Measurements from ENCODE around the gene POC1A. TPM values are rescaled to one million over a fixed set of nuclear protein-coding genes. Genes with fewer than 3 reads are reported as not detected.
A peak's percentile ranks its signal among the peaks of the same experiment; 100 is the strongest.

POC1A gene
- total RNA-seq, 1 experiment from 2014 or later: 21.4 TPM

GRCh38 chr3:52085681-52086282 lies 68.4 kb downstream of the POC1A start:
- no peak for DNase-seq (ENCODE audit: low read depth)

- no peak for DNase-seq (ENCODE audit: low read depth)
These were observed 69.1 kb downstream of the POC1A start for GRCh38 chr3:52084954-52085680.

GRCh38 chr3:52084216-52084945 lies 69.8 kb downstream of the POC1A start:
- no peak for DNase-seq (ENCODE audit: low read depth)

- DNase-seq (ENCODE audit: low read depth): no peak
These were observed 70.6 kb downstream of the POC1A start for GRCh38 chr3:52083556-52084087.

- no peak for DNase-seq (ENCODE audit: low read depth)
These were observed 71.3 kb downstream of the POC1A start for GRCh38 chr3:52082951-52083350.

GRCh38 chr3:52080830-52081719 lies 73.1 kb downstream of the POC1A start:
- DNase-seq (ENCODE audit: low read depth): no peak

- no peak for DNase-seq (ENCODE audit: low read depth)
These were observed 74.3 kb downstream of the POC1A start for GRCh38 chr3:52079958-52080357.

GRCh38 chr3:52078781-52079560 lies 75.3 kb downstream of the POC1A start:
- DNase-seq (ENCODE audit: low read depth): no peak

GRCh38 chr3:52077925-52078324 lies 76.3 kb downstream of the POC1A start:
- DNase-seq (ENCODE audit: low read depth): no peak

- DNase-seq (ENCODE audit: low read depth): no peak
These were observed 77.1 kb downstream of the POC1A start for GRCh38 chr3:52076896-52077780.

GRCh38 chr3:52073490-52073889 lies 80.7 kb downstream of the POC1A start:
- no peak for DNase-seq (ENCODE audit: low read depth)

GRCh38 chr3:52072471-52072870 lies 81.8 kb downstream of the POC1A start:
- no peak for DNase-seq (ENCODE audit: low read depth)

- DNase-seq (ENCODE audit: low read depth): no peak
These were observed 82.2 kb downstream of the POC1A start for GRCh38 chr3:52072020-52072419.

- DNase-seq (ENCODE audit: low read depth): peak; percentile 96
These were observed 83.2 kb downstream of the POC1A start for GRCh38 chr3:52070724-52071621.

GRCh38 chr3:52069855-52070254 lies 84.4 kb downstream of the POC1A start:
- peak; percentile 48 for DNase-seq (ENCODE audit: low read depth)

- no peak for DNase-seq (ENCODE audit: low read depth)
These were observed 85.1 kb downstream of the POC1A start for GRCh38 chr3:52069135-52069534.

- no peak for DNase-seq (ENCODE audit: low read depth)
These were observed 85.5 kb downstream of the POC1A start for GRCh38 chr3:52068730-52069129.

- DNase-seq (ENCODE audit: low read depth): peak; percentile 73
These were observed 86.1 kb downstream of the POC1A start for GRCh38 chr3:52068055-52068571.
